Activated T-cell treated with anti-CD3 and anti-CD28 coated beads for 24 hours (primary cell): ENCODE data around the gene EBF3.
A peak's percentile ranks its signal among the peaks of the same experiment; 100 is the strongest.

Experiments used
- DNase-seq: peaks from one replicate; pipeline ENCODE4 v3.0.0-alpha.2; 2020; ENCODE audit warnings: low read depth

The EBF3 gene

GRCh38 chr10:129891806-129892205 lies 72.3 kb downstream of the EBF3 start:
- DNase-seq, result no peak

- no peak for DNase-seq
Observed at GRCh38 chr10:129890170-129890569, 73.9 kb downstream of the EBF3 start.

GRCh38 chr10:129888784-129889616 lies 75.1 kb downstream of the EBF3 start:
- DNase-seq, result peak; percentile 32

GRCh38 chr10:129887986-129888783 lies 75.9 kb downstream of the EBF3 start:
- DNase-seq, result no peak

- no peak for DNase-seq
Observed at GRCh38 chr10:129887381-129887905, 76.6 kb downstream of the EBF3 start.

GRCh38 chr10:129886263-129886662 lies 77.8 kb downstream of the EBF3 start:
- no peak for DNase-seq

GRCh38 chr10:129885526-129885925 lies 78.5 kb downstream of the EBF3 start:
- no peak for DNase-seq

GRCh38 chr10:129884398-129885078 lies 79.5 kb downstream of the EBF3 start:
- no peak for DNase-seq

- no peak for DNase-seq
Observed at GRCh38 chr10:129883626-129884397, 80.3 kb downstream of the EBF3 start.

- no peak for DNase-seq
Observed at GRCh38 chr10:129883029-129883428, 81.0 kb downstream of the EBF3 start.

- no peak for DNase-seq
Observed at GRCh38 chr10:129882291-129883010, 81.6 kb downstream of the EBF3 start.

- no peak for DNase-seq
Observed at GRCh38 chr10:129881641-129882040, 82.4 kb downstream of the EBF3 start.

GRCh38 chr10:129880191-129880870 lies 83.7 kb downstream of the EBF3 start:
- no peak for DNase-seq

GRCh38 chr10:129879655-129880054 lies 84.4 kb downstream of the EBF3 start:
- DNase-seq, result no peak

GRCh38 chr10:129878835-129879234 lies 85.2 kb downstream of the EBF3 start:
- no peak for DNase-seq

GRCh38 chr10:129877773-129878371 lies 86.2 kb downstream of the EBF3 start:
- DNase-seq, result peak; percentile 25

- no peak for DNase-seq
Observed at GRCh38 chr10:129876838-129877237, 87.2 kb downstream of the EBF3 start.

- no peak for DNase-seq
Observed at GRCh38 chr10:129875993-129876726, 87.9 kb downstream of the EBF3 start.

GRCh38 chr10:129873351-129873750 lies 90.7 kb downstream of the EBF3 start:
- no peak for DNase-seq
